Fibroblast of skin of scalp (primary cell): ENCODE measurements around the gene THOC6.
"Not testable (repeated sequence)": the region's sequence is repeated elsewhere in the genome, so short reads cannot be mapped to it uniquely, and the experiment has no call there.

ENCODE experiments used
- DNase-seq: peaks from one replicate; pipeline ENCODE4 v3.0.0-alpha.2; 2013

The THOC6 gene

GRCh38 chr16:3073448-3073847 is 49.6 kb downstream of the THOC6 start:
- DNase-seq = no peak

GRCh38 chr16:3074860-3075522 is 51.2 kb downstream of the THOC6 start:
- DNase-seq = no peak

GRCh38 chr16:3075523-3075915 is 51.7 kb downstream of the THOC6 start:
- DNase-seq = no peak

- not testable (repeated sequence) for DNase-seq
Measured at GRCh38 chr16:3075946-3076345, 52.1 kb downstream of the THOC6 start.

GRCh38 chr16:3076577-3076976 is 52.7 kb downstream of the THOC6 start:
- no peak for DNase-seq
